ELR (cell line): ENCODE measurements around the gene PTPRN2.

Experiments
- DNase-seq: peaks from one replicate; pipeline ENCODE4 v3.0.0-alpha.2; 2015; ENCODE audit warnings: low read depth

Gene PTPRN2

GRCh38 chr7:157975401-157976372 is 611.9 kb downstream of the PTPRN2 start:
- no peak for DNase-seq

DNA sequence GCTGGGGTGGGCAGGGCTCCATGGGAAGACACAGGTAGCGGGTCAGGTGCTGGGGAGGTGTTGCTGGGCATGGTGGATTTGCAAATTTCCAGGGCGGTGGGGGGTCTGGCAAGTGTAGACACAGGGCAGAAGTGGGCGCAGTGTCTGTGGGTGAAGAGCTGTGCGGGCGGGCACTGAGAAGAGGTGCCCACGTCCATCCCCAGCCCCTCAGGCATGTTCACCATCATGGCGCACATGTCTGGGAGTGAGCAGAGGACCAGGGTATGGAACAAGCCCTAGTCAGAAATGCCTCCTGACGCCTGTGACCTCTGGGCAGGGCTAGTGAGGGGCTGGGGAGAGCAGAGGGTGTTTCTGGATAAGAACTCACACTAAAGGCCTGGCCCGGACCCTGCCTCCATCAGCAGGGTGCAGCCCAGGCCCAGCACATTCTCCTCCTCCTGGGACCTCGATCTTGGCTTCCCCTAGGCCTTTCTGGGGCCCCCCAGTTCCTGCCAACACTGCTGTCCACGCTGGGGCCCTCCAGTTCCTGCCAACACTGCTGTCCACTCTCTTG is 612.9 kb downstream of the PTPRN2 start:
- DNase-seq: no peak

- DNase-seq: no peak
Observed at GRCh38 chr7:157973971-157974677, 613.5 kb downstream of the PTPRN2 start.

DNA sequence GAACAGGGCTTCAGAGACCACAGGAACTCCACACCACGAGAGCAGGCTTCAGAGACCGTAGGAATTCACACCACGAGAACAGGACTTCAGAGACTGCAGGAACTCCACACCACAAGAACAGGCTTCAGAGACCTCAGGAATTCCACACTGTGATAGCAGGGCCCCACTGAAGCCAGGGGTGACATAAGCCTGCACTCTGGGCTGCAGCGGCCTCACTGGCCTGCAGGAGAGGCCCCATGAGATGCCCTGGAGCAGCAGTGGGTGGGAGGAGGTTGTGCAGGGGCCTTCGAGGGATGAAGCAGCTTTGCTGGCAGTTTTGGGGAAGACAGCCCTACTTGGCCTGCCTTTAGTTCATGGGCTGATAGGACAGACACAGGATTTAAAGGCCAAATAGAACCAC is 614.7 kb downstream of the PTPRN2 start:
- DNase-seq: no peak

DNA sequence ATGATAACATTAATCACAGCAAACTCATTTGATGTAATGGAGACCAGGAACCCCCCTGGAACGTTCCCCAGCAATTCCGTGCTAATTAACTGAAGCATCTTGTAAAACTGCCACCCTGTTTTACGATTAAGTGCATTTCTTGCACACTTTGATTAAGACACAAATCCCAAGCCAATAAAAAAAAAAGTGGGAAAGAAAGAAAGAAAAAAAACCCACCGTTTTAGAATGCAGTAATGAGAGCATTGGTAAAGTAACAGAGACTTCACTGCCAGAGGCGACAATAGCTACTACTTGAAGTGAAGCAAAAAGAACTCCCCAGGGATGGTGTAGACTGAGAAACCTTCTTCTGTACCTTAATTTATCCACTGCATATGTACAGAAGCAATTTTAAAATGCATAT is 616.1 kb downstream of the PTPRN2 start:
- no peak for DNase-seq

GRCh38 chr7:157970744-157971143 is 616.9 kb downstream of the PTPRN2 start:
- DNase-seq: no peak

- DNase-seq: no peak
Observed at GRCh38 chr7:157969995-157970394, 617.6 kb downstream of the PTPRN2 start.

DNA sequence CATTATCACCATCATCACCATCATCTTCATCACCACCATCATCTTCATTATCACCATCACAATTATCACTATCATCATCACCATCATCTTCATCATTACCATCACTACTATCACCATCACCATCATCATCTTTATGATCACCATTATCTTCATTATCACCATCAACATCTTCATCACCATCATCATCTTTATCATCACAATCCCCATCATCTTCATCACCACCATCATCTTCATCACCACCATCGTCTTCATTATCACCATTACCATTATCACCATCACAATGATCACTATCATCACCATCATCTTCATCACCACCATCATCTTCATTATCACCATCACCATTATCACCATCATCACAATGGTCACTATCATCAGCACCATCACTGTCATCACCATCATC is 621.1 kb downstream of the PTPRN2 start:
- DNase-seq: no peak

DNA sequence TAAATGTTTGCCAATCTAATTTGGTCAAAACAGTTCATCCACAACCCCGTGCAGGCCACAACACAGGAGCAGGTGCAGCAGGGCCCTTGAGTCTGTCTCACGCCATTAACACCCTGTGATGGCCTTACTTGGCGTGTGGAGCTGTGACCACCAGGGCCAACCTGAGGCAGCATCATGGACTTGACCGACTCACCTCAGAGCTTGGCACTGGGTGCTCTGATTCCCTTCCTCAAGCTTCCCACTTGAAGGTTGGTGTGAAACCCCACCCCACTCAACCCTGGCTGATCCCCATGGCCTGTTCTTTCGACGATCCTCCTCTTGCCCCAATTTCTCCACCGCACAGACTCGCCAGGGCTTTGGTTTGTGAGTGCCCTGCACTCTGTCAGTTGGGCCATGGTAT is 623.1 kb downstream of the PTPRN2 start:
- DNase-seq: no peak

- no peak for DNase-seq
Observed at GRCh38 chr7:157964016-157964415, 623.6 kb downstream of the PTPRN2 start.

DNA sequence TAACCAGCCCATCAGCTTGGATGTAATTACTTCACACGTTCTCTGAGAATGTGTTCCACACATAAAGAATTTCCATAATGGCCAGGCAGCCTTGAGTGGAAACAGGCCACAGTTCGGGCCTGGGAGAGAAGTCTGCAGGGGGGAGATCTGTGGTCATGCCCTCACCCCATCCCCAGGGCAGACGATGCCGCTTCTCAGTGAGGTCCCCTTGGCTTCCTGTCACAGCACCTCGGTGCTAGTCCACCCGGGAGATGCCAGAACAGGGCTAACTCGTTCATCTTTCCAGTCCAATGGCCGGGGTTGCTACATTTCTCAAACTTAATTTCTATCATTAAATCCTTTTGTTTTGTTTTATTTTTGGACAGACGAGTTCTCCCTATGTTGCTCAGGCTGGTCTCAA is 624.1 kb downstream of the PTPRN2 start:
- DNase-seq: no peak

DNA sequence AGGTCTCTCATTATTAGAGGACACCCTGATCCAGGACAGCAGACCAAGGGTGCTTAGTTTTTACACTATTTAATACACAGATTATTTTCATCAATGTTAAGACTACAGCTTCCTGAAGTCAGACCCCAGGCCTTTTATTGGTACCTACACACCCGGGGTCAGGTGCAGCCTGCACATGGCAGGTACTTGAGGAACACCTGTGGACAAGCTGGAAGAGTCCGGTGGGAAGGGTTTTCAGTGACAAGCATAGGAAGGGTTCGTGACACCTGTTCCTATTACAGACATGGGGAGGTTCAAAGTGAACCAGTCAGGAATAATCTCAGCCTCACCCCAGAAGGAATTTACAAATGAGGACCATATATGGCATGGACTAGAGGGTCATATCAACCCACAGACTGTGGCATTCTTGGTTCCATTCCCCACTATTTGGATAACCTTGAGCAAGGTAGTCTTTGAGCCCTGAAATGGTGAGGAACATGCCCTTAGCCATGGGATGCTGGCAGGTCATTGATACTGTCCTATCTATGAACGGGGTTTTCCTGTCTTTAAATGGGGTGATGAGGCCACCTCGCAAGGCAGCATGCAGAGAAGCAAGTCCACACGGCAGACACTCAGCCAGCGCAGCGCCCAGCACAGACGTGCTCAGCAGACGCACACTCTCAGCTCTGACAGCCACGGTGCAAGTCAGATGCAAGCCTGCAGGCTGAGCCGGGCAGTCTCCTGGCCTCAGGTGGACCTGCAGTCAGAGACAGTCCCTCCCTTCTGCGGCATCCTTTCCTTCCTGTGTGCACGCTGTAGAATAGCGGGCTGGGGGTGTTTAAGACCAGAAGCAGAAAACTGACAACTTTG is 624.9 kb downstream of the PTPRN2 start:
- no peak for DNase-seq

DNA sequence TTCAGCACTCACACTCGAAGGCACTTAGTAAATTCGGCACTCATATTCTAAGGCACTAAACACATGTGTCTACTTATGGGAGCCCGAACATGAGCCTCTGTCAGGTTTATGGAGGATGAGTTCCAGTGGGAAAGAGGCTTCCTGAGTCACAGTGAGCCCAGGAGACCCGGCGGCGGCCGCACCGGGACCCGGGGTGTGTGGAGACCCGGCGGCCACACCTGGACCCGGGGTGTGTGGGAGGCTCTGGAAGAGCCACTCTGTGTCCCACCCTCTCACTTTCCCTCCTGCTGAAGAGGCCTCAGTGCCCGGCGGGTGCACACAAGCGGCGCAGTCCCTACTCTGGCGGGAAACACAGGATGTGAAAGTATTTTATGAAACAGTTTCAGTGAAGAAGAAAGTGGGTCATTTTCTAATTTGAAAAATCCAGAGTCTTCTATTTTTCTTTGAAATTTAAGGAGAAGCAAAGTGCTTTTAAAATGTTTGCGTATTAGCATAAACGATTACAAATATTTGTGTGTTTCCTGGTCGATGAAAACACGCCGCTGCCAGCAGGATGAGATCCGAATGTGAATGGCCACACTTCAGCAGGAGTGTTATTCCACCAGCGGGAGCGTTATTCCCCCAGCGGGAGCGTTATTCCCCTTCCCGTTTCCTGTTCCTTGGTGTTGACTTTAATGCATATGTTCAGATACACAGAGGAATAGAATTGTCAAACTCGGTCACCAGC is 625.7 kb downstream of the PTPRN2 start:
- DNase-seq: no peak

GRCh38 chr7:157955348-157955999 is 632.1 kb downstream of the PTPRN2 start:
- no peak for DNase-seq

- no peak for DNase-seq
Observed at GRCh38 chr7:157954901-157955300, 632.7 kb downstream of the PTPRN2 start.

DNA sequence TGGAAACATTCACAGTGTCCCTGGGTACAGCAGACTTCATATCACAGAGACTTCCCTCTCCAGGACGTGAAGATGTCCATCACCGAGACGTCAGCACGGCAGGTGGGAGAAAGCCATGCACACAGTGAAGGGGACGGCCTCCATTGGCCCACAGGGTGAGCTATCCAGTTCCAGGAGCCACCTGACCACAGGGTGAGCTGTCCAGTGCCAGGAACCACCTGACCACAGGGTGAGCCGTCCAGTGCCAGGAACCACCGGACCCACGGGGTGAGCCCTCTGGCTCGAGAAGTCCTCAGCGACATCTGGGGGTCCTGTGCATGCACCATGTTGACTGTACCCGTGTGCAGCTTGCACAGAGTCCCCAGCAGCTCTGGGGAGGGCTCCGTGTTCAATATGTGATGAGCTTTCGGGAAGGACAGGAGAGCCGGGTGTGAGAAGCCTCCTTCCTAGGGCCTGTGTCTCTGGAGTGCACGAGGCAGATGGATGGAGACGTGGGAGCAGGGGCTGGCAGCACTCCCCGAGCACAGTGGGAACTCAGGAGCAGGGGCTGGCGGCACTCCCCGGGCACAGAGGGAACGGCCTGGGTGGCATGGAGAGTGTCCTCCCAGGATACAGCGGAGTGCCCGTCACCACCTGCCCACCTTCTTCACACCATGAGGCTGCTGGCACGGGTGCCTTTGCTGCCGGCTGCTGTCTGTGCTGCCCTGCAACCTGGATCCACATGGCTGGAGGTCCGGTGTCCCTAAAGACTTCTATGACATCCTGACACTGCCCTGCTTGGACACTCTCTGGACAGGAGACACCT is 634.6 kb downstream of the PTPRN2 start:
- no peak for DNase-seq

- DNase-seq: no peak
Observed at GRCh38 chr7:157952050-157952667, 635.5 kb downstream of the PTPRN2 start.

GRCh38 chr7:157951300-157952049 is 636.1 kb downstream of the PTPRN2 start:
- no peak for DNase-seq

GRCh38 chr7:157949711-157950110 is 637.9 kb downstream of the PTPRN2 start:
- no peak for DNase-seq
